GM18499 (cell line): ENCODE data around the gene BCAR3.
"Not testable (repeated sequence)": the region's sequence is repeated elsewhere in the genome, so short reads cannot be mapped to it uniquely, and the experiment has no call there.

Experiments
- ATAC-seq: cut with Tn5 transposase; IDR thresholded peaks from one replicate; pipeline ENCODE4 v1.9.1; 2021; ENCODE audit warnings: moderate number of reproducible peaks; ENCODE audit not compliant: insufficient read depth, unreplicated experiment

Gene BCAR3

DNA sequence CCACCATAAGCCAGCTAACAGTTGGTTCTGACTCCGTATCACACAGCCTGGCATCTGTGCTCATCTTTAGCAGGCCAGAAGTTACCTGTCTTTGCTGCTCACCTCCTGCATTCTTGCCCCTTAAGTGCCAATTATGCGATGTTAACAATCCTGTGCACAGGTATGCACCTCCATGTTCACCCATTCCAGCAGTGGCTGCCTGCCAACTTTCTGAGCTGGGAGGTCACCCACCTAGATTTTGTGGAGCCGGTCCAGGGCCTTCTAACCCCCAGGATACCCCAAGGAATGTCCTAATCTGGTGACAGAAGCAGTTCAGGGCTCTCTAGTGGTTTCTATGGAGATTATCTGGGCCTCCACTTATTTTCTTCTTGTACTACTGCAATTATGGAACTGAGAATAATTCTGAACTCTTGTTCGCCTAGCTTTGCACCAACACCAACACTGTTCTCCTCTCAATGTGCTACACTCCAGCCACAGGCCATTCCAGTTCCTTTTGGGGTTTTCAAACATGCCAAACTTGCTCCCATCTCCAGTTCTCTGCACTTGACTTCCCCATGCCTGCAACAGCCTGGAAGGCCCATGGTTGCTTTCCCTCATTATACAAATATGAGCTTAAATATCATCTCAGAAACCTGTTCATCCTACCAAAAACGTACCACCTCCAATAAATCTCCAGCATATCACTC lies 9.0 kb downstream of the BCAR3 start:
- no peak for ATAC-seq

DNA sequence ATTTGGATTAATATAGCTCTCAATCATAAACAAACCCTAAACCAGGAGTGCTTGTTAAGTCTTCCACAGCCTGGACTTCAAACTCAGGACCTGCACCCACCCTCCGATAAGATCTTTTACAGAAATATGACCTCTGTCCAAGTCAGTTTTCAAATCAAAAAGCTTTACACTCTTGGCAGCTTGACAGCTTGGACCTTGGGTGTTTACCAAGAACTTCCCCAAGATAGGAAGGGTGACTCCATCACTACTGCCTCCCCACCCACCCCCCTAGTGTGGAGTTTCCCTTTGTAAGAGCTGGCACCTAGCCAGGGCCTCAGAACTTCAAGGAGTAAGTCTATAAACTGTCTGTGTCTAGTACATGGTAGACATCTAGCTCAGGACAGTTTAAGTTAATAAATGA lies 9.6 kb downstream of the BCAR3 start:
- ATAC-seq, result no peak

DNA sequence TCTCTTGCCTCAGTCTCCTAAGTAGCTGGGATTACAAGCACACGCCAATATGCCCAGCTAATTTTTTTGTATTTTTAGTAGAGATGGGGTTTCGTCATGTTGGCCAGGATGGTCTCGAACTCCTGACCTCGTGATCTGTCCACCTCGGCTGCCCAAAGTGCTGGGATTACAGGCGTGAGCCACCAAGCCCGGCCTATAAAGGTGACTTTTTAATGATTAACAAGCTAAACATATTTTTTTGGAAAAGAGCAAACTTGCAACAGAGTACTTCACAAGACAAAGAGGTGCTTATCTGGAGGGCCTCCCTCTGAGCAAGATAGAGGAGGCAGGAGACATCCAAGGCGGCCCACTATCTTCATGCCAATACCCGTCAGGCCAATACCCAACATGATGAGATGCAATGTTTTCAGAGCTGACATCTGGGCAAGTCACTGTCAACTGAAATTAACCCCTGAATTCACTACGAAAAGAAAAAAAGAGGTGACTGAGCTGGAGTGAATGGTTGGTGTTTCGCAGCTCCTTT lies 10.5 kb downstream of the BCAR3 start:
- ATAC-seq, result no peak

DNA sequence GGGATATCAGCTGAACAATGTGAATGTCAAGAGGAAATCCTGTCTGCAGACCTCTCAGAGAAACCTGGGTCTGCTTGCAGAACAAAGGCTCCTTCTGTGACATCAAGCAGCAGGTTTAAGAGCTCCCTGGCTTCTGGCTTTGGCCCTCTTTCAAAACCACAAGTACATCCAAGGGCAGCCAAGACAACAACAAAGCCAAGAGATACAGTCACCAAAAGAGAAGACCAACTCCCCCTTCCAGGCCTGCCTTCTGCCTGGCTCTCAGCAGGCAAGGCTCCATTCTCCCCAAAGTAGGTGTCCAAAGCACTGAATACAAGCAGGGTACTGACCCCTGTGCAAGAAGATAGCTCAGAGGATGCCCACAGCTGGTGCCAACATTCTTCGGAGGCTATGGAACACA lies 11.5 kb downstream of the BCAR3 start:
- no peak for ATAC-seq

DNA sequence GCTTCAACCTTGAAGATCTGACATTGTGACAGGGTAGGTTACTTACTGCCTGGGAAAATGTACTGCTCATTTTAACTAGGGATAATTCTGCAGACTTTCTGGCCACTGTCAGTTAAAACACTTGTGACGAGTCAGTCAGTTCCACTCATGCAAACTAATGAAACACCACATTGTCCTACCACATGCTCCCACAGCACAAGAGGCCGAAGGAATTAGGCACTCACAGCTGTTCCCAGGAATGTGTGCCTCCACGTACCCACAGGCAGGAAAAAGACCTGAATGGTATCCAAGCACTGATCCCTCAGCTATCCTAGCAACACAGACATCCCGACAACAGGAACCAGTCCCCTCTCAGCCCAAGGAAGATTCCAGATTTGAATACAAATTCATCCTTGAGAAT lies 12.3 kb downstream of the BCAR3 start:
- ATAC-seq, result no peak

DNA sequence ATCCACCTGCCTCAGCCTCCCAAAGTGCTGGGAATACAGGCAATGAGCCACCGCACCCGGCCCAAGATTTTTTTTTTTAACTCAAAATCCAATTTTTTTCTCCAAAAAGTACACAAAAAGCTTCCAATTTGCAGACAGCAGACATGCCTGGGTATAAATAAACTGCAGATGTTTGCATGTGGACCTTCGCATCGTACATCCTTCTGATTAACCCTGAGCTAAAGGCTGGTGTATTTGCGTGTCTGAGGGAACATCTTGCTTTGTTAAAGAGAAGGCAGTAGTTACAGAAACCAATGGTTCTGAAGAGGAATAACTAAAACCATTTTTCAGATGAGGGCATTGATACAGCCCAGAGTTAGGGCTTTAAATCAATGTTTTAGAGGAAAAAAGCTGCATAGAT lies 12.7 kb downstream of the BCAR3 start:
- no peak for ATAC-seq

DNA sequence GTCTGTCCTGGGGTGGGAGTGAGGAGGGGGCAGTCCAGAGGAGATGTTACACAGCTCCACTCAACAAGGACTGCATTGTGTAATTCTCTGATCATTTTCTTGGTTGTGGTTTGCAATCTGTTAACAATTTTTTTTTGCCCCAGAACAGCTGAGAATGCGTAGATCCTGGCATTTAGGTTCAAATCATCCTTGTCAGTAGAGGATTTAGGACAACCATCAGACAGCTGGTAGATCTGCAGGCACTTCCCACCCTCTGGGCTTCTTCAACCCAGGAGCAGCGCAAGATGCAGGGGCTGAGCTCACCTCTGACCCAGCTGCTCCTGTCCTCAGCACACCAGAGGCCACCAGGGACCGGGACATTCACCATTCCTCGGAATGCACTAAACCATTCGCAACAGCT lies 13.5 kb downstream of the BCAR3 start:
- ATAC-seq, result no peak

DNA sequence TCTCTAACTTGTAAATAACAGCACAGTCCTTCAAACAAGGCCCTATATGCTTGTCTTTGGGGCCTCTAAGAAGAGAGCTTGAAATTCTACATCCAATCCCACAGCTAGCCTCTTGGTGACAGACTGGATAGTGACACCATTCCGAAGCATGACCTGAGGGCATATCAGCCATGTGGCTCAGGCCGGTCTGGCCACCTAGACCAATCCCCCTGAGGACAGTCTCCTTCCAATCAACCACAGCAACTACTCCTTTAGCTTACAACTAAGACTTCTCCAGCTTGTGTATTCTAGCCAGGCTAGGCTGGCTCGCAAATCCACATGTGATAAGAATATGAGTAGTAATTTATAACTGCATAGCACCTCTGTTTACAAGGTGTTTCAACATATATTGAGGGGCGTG lies 14.0 kb downstream of the BCAR3 start:
- no peak for ATAC-seq

DNA sequence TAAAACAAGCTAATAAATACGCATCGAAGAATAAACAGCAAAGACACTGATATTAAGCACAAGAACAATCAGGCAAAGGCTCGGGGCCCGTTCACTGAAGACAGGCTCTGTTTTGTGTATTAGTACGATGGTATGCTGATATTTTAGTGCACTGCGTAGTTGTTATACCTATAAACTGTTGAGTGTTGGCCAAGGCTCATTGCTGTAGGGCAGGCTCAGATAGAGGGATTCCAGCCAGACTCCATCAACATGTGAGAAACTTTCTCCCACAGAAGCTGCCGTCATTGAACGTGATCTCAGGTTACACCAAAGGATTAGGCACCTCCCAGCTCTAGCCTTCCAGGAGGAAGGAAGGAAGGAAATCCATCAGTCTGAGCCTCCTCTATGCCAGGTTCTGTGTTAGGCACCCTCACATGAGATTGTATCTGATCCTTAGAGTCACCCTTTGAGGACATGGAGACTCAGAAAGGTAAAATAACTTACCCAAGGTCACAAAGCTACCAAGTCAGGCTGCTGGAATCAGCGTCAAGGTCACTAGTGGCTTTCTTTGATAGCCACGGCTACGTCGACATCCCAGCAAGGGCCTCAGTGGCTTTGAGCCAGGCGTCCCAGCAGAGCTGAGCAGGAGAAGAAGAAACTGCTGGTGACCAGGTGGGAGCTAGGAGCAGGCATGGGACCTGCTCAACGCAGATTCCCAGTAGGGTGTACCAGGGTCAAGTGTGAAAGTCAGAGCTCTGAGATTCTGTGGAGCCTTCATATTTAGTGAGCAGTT lies 14.8 kb downstream of the BCAR3 start:
- no peak for ATAC-seq

DNA sequence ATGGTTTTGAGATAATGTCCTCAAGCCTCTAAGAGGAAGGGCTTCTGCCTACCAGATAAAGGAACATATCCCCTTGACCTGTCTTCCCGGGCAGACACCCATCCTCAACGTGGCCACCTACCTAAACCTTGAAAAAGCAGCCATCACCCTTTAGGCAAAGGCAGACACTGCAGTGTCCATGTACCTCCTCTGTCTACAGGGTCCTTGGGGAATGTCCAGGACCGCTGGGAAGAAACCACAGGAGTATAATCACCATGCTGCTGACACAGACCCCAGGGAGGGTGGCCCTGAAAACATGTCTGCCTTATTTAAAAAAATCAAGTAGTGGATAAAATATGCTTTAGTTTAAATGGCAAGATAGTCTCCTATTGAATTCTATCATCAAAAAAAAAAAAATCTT lies 16.6 kb downstream of the BCAR3 start:
- ATAC-seq, result no peak

DNA sequence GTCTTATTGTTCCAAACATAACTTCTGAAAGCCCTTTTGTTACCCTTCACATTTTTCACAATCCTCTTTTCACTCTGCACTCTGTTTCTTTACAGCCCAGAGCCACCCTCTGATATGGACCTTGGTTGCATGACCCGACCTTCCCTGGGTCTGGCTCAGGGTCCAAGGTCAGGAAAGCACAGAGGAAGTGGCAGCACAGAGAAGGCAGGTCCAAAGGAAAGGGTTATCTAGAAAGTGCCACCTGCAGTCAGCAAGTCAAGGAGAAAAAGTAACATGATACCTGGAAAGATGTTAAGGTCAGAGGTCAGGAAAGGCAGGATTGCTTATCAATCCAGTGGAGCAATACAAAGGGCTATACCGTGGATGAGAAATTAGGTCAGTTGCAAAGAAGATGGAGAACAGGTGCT lies 18.4 kb downstream of the BCAR3 start:
- ATAC-seq, result no peak

DNA sequence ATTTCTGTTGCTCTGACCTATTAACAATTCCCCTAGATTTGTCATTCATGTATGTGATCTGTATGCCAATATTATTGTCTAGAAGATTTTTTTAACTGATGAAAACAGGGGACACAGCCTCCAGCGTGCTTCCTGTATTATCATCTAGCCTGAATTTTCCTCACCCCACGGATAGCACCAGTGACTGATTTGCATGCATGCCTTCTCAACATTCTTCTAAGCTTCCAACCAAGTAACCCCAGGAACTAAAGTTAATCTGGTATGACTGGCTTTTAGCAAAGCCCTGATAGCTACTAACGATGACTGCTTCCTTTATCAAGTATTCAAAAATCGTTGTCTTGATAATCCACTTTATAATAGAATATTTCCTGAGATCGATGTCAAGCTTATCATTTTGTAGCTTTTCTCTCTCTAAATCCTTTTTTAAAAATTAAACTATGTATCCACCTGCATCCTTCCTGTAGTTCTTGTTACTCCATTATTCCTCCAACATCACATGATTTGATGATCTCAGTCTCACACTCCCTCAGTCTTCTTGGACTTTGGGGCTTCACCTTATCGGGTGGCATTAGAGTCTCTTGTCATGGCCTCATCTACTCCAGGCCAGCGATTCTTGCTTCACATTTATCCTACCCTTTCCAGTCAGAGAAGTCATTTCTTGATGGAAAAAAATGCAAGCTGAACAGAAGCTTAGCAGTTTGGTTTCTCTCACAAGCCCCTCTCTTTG lies 19.0 kb downstream of the BCAR3 start:
- ATAC-seq, result no peak

DNA sequence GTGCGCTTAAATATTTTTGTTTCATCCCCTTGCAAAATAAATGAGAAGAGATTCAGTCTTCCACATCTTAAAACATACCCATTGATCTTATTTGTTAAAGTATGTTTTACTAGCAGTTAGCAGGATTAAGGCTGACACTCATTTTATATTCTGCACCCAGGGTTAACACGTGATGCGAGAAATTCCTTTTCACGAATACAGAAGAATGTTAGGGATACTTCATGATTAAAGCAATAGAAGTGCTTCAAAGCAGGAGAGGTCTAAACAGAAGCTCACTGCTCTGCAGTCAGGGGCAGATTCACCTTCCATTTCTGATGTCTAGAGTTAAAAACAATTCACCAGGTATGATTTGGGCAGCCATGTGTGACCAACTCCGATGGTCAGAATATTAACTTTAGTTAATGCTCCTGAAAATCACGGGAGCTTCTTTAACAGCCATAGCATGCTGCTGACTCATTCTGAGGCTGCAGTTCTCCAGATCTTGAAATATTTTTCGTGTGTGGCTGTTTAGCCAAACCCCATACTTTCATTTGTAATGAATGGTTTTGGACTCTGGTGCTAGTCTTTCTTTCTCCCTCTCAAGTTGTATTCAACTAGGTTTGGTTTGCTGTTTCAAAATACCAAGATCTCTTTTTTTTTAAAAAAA lies 19.7 kb downstream of the BCAR3 start:
- ATAC-seq, result no peak

DNA sequence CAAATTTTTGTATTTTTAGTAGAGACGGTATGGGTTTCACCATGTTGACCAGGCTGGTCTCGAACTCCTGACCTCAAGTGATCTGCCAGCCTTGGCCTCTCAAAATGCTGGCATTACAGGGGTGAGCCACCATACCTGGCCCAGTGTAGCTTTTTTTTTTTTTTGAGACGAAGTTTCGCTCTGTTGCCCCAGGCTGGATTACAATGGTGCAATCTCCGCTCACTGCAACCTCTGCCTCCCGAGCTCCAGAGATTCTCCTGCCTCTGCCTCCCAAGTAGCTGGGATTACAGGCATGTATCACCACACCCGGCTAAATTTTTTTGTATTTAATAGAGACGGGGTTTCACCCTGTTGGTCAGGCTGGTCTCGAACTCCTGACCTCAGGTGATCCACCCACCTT lies 20.3 kb downstream of the BCAR3 start:
- ATAC-seq, result not testable (repeated sequence)

DNA sequence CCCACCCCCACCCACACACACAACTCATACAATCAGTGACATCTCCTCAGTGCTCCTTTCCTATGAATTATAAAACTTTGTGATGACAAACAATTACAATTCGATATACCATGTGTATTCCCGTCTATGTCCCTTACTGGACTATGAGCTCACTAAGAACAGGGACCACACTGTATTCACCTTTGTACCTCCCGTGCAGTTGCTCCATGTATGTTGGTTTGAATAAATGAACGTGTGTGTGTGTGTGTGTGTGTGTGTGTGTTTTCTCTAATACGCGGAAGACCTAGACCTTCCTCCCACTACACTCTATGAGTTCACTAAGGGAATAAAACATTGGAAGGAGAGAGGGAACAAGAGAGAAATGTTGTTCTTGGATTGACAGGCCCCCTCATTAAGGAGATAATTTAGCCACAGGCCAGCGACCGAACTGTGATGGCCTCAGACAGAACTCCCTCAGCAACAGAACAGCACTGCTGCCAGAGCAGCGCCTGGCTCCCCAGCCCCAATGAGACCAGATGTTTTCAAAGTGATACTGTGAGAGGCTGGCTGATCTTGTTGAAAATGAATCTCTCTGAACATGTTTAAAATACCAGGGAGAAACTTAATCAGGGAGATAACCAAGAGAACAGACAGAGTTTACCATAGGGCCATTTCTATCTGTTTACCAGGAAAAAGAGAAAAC lies 21.7 kb downstream of the BCAR3 start:
- ATAC-seq, result no peak

DNA sequence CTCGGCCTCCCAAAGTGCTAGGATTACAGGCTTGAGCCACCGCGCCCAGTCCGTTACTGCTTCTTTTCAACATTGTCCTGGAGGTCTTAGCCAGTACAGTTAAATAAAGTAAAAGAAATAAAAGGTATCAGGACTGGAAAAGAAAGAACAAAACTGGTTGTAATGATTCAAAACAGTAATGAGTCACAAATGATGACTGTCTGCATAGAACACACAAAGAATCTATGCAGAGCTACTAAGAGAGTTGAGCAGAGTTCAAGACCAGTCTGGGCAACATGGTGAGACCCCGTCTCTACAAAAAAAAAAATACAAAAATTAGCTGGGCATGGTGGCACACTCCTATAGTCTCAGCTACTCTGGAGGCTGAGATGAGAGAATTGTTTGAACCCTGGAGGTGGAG lies 23.4 kb downstream of the BCAR3 start:
- no peak for ATAC-seq

DNA sequence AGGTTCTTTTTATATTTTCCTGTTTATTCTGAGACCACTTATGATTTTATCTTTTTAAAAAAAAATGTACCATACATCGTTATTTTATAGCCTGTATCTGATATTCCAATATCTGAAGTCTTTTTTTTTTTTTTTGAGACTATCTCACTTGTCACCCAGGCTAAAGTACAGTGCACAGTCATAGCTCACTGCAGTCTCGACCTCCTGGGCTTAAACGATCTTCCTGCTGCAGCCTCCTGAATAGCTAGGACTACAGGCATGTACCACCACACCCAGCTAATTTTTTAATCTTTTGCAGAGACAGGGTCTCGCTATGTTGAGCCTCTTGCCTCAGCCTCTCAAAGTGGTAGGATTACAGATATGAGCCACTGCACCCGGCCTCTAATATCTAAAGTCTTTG lies 25.1 kb downstream of the BCAR3 start:
- no peak for ATAC-seq

DNA sequence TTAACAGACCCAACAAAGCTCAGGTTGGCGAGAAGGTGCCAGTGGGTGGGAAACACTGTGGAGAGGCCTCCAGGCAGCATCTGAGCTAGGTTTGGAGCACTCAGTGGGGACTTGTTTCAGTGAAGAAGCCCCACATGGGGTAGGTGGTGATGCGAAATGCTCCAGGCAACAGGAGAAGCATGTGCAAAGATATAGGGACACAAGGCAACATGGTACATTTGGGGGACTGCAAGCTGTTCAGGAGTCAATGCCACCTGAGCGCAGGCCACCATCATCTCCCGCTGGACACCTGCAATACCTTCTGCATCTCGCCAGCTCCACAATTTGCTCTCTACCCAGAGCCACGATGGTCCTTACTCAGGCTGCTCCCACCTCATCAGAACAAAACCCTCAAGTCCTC lies 28.0 kb downstream of the BCAR3 start:
- no peak for ATAC-seq

DNA sequence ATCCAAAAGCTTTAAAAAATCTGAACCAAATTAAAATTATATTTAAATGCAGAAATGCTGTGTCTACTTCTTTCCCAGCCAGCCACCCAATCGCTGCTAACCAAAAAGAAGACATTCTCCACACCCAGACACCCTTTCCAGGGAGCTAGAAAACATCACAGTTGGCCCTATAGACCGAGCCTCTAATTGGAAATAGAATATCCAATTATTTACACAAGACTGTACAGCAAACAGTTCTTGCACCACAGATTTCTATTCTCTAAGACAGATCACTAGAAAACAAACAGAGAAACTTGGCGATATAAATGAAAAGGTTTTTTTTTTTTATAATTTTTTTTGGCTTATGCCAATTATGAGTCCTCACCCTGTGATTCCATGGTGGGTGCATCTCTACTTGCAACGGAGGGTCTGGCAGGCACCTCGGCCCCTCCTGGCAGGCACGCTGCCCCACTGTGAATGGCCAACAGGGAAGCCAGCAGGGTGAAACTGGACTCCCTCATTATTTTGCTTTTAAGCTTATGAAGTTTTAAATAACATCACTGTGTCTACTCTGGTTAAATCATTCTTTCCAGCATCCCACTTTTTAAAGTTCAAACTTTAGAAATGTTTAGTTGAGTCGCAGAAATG lies 29.2 kb downstream of the BCAR3 start:
- no peak for ATAC-seq

DNA sequence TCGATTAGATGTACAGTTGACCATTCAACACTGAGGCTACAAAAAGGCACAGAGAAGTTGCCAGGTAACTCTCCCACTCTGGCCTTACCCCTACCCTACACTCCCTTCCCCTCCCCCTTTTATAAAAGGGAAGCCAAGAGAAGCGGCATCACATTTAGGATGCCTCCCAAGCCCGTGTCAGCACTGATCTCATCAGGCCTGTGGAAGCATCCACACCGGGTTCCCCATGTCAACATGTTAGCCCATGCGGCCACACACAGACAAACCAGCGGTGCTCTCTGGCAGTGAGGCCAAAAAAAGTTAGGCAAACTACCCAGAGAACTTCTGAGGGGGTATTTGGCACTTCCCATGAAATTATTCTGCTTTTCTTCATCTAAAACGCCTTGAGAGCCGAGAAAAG lies 29.9 kb downstream of the BCAR3 start:
- no peak for ATAC-seq
